NCI-H2081 treated with DMSO at 0.1 percent for 48 hours (cell line): ENCODE data around the gene FRAS1.
A peak's percentile ranks its signal among the peaks of the same experiment; 100 is the strongest.
"Not testable (repeated sequence)": the region's sequence is repeated elsewhere in the genome, so short reads cannot be mapped to it uniquely, and the experiment has no call there.

Experiments
- DNase-seq: peaks from one replicate; lab custom pipeline; 2025; lab: John Stamatoyannopoulos, UW

Gene FRAS1

DNA sequence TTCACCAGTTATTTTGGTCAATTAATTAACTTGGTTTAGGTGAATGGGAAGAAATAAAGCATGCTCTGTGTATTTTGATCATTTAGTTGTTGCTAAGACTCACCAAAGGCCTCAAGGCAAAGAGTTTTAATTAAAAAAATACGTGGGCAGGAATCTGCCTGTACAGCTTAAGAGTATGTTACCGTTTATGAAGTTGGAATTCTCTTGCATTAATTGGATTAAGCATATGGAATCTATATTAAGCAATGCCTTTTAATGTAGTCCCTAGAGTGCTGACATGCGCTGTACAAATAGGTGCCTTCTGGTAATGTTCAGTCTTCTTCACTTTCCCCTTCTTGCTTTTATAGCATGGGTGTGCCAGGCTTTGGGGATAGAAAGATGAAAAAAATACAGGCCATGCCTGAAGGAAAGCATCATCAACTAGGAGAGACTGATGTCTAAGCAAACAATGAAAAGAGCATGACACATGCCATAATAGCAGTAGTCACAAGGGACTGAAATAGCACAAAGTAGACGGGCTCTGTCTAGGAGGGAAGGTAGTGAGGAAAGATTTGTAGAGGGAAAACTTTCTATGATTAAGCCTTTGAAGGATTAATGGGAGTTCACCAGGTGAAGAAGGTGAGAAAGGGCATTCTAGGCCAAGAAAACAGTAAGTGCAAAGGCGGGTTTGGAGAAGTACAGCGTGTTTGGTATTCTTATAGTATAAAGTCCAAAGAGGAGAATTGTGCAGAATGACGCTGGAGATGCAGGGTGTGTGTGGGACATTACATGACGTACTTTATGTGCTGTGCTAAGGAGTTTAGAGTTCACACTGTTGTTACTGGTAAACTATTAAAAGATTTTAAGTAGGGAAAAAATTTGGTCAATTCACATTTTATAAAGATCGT is 268.4 kb downstream of the FRAS1 start:
- DNase-seq, result no peak

DNA sequence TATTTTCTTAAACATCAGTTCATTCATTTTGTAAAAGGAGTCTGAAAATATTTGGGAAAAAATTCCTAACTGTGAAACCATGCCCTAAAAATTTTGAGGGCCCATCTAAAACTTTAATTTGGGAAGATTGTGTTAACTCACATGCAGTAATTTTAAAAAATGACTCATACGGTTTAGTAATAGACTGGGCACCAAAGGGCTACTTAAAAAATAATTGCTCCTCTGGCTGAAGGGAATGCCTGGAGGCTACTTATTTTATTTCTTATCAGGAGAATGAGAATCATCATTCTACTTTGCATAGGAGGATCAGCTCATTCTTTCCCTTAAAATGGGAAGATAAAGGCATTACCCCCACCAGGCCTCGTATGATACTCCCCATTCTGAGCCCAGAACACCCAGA is 271.5 kb downstream of the FRAS1 start:
- not testable (repeated sequence) for DNase-seq

DNA sequence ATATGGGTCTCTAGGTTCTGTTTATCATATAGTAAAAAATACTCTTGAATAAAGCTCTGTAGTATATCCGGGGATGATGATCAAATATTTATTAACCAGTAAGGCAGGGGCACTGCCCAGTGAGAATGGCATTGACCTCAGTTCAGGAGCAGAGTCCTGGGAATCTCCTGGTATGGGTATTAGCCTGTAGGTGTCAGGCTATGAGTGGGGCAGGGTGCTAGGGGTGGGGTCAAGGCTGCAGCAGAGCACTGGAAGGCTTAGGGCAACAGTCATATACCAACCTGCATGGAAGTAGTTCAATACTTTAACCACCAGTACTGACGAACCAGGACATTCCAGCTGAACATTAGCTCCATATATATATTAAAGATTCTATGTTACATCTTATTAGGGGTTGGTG is 274.1 kb downstream of the FRAS1 start:
- no peak for DNase-seq

- no peak for DNase-seq
Observed at GRCh38 chr4:78331965-78332364, 274.8 kb downstream of the FRAS1 start.

- no peak for DNase-seq
Observed at GRCh38 chr4:78332976-78333375, 275.9 kb downstream of the FRAS1 start.

GRCh38 chr4:78336093-78336943 is 279.2 kb downstream of the FRAS1 start:
- DNase-seq, result no peak

DNA sequence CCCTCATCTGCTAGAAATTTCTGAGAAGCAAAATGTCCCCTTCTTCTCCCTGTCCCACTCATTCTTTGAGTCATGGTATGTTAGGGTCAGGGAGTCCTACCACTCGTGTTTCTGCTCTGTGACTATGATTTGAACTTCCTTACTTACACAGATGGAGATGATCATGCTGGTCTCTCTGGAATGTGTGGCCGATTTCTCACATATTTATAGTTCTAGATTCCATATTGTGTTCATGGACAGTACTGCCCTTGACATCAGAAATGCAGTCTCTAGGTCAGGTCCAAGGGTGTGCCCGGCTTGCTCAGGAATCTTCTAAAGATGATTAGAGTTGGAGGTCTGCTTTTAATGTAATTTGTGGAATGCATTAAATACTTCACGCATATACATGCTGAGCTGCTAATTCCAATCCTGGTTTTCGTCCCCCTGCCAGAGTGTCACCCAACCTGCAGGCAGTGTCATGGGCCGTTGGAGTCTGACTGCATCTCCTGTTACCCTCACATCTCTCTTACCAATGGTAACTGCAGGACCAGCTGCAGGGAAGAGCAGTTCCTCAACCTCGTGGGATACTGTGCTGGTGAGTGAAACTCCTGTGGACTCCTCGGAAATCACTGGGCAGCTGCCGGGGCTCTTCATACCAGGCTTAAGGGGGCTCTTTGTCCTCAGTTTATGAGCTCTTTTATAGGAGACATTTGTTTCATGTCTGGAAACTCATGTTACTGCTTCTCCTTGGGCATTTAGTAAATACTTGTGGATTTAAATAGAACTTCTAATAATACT is 280.3 kb downstream of the FRAS1 start:
- DNase-seq, result no peak

- DNase-seq, result no peak
Observed at GRCh38 chr4:78342125-78342524, 285.0 kb downstream of the FRAS1 start.

- DNase-seq, result no peak
Observed at GRCh38 chr4:78343682-78344081, 286.6 kb downstream of the FRAS1 start.

DNA sequence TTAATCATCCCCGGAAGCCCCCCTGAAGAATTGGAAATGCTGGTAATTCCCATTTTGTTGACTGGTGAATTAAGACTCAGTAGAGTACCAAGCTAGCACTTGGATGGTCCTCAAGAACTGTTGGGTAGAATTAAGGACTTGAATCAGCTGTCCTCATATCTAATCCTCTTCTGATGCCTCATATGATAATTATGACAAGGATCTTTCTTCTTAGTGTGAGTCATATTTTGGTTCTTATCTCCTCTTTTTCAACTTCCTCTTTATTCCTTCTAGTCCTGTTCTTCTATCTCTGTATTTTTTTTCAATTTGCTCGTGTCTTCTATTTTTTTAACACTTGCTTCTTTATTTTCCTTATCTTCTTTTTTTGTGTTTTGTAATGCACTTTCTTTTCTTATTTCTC is 288.1 kb downstream of the FRAS1 start:
- no peak for DNase-seq

- no peak for DNase-seq
Observed at GRCh38 chr4:78346222-78346621, 289.1 kb downstream of the FRAS1 start.

GRCh38 chr4:78347527-78347926 is 290.4 kb downstream of the FRAS1 start:
- no peak for DNase-seq

- DNase-seq, result no peak
Observed at GRCh38 chr4:78353921-78354320, 296.8 kb downstream of the FRAS1 start.

- no peak for DNase-seq
Observed at GRCh38 chr4:78354782-78355181, 297.7 kb downstream of the FRAS1 start.

- DNase-seq, result no peak
Observed at GRCh38 chr4:78355306-78355705, 298.2 kb downstream of the FRAS1 start.

- DNase-seq, result no peak
Observed at GRCh38 chr4:78356251-78356786, 299.2 kb downstream of the FRAS1 start.

- no peak for DNase-seq
Observed at GRCh38 chr4:78357122-78357521, 300.0 kb downstream of the FRAS1 start.

DNA sequence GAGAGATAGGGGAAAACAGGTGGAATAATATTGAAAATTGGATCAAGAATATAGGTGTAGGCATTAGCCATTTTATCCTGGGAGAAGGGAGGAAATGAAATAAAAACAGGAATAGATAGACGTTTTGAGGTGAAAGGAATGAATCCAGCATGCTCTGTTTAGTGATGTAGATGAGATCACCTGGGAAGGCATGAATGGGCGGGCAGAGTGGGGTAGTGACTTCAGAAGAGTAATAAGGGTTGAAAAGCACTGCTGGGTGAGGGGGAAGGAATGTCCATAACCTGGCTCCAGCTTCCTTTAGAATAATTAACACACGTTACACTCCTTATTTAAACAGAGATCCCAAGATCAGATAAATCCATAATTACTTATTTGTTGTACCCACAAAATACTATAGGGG is 303.3 kb downstream of the FRAS1 start:
- no peak for DNase-seq

DNA sequence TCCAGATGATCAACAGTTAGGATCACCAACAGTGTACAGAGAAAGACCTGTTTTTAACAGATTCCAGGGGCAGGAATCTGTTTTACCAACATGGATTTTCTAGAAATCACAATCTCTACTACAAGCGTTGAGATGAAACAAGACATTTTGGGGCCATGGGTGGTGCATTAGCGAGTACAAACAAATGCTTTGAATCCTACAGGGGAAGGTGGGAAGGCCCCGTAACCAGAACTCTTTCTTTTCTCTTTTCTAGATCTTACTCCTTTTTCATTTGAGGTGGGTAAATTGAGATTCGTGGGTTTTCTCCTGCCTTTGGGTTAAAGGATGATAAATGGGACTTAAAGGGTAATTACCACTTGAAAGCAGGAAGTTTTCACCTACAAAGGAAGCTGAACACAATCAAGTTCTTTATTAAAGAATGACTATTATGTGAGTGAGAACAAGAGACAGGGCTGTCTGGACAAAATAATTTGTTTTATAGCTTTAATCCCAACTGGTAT is 304.5 kb downstream of the FRAS1 start:
- DNase-seq, result no peak

- DNase-seq, result no peak
Observed at GRCh38 chr4:78362310-78362709, 305.2 kb downstream of the FRAS1 start.

GRCh38 chr4:78363031-78363570 is 306.0 kb downstream of the FRAS1 start:
- no peak for DNase-seq

GRCh38 chr4:78369679-78370078 is 312.6 kb downstream of the FRAS1 start:
- peak; percentile 70 for DNase-seq
